ENCODE measurements around the gene DNAJC11. TPM values are rescaled to one million over a fixed set of nuclear protein-coding genes. Genes with fewer than 3 reads are reported as not detected.
A peak's percentile ranks its signal among the peaks of the same experiment; 100 is the strongest.
"Not testable (repeated sequence)": the region's sequence is repeated elsewhere in the genome, so short reads cannot be mapped to it uniquely, and the experiment has no call there.

Gene DNAJC11
- total RNA-seq, 1 experiment from 2014 or later: 93.6 TPM

GRCh38 chr1:6600410-6601048 is 101.1 kb downstream of the DNAJC11 start:
- no peak for DNase-seq (ENCODE audit: low read depth, low spot score)
- in situ Hi-C loops (cut with HindIII; ENCODE audit: low pct_unique_long_range_greater_than_20kb, low sequenced_read_pairs) (no loop called here), intact Hi-C loops (cut with micrococcal nuclease; ENCODE audit: unreplicated experiment) (no loop called here)
- H3K9me3 ChIP-seq (ENCODE audit: control insufficient read depth, insufficient read depth, low read depth, low read length): no peaks in the 10 kb centered on the region
- TSS peak; percentile 68 for BruUV-seq (replicated peaks)
- TF ChIP-seq REST (IDR thresholded peaks at IDR 0.05; ENCODE audit: insufficient read depth in 1 of 2, low read depth in 2 of 2, low read length in 1 of 2) (no peak), TCF7L2 (IDR thresholded peaks at IDR 0.05; ENCODE audit: low read depth, low read length) (no peak)
- no peak for ATAC-seq
- ChIA-PET POLR2A (no interaction called here), CTCF (interaction anchor here (0.5 kb wide), 1 partner anchor 47 kb away, joined by 5 read pairs; no protein-coding TSS in a partner anchor)
- H3K27ac ChIP-seq (ENCODE audit: low read length): peak overlapping the region; percentile 90
- H3K27me3 ChIP-seq (ENCODE audit: control insufficient read depth, insufficient read depth, low read length): no peaks in the 10 kb centered on the region
- peaks cover 27% of the 10 kb centered on the region for H3K4me1 ChIP-seq (ENCODE audit: control insufficient read depth, insufficient read depth, low read length)
- H3K36me3 ChIP-seq (ENCODE audit: control insufficient read depth, insufficient read depth, low read length): no peaks in the 10 kb centered on the region; the same call in 1 of the 2 replicates
- H3K4me3 ChIP-seq (ENCODE audit: low read depth in 2 of 2, low read length in 2 of 2): peak overlapping the region; percentile 61 to 96

GRCh38 chr1:6599991-6600390 is 101.6 kb downstream of the DNAJC11 start:
- ATAC-seq; POLR2A ChIA-PET; CTCF ChIA-PET; H3K27ac ChIP-seq (ENCODE audit: low read length); DNase-seq (ENCODE audit: low read depth, low spot score); intact Hi-C loops (cut with micrococcal nuclease; ENCODE audit: unreplicated experiment); H3K27me3 ChIP-seq (ENCODE audit: control insufficient read depth, insufficient read depth, low read length); in situ Hi-C loops (cut with HindIII; ENCODE audit: low pct_unique_long_range_greater_than_20kb, low sequenced_read_pairs); H3K9me3 ChIP-seq (ENCODE audit: control insufficient read depth, insufficient read depth, low read depth, low read length); H3K36me3 ChIP-seq (ENCODE audit: control insufficient read depth, insufficient read depth, low read length); BruUV-seq (replicated peaks): not testable (repeated sequence)
- Histone ChIP-seq H3K4me1 (ENCODE audit: control insufficient read depth, insufficient read depth, low read length) (peaks cover 27% of the 10 kb centered on the region), H3K4me3 (ENCODE audit: low read depth in 2 of 2, low read length in 2 of 2) (peak overlapping the region; percentile 61 to 96)

- no peak for DNase-seq (ENCODE audit: low read depth, low spot score)
- TF ChIP-seq POLR2AphosphoS5 (IDR thresholded peaks at IDR 0.05; ENCODE audit: low read depth, low read length): no peak
- no peak for TF ChIP-seq REST (IDR thresholded peaks at IDR 0.05; ENCODE audit: insufficient read depth in 1 of 2, low read depth in 2 of 2, low read length in 1 of 2)
- no peak for TF ChIP-seq CTCF (IDR thresholded peaks at IDR 0.05)
- no peak for TF ChIP-seq SIN3A (IDR thresholded peaks at IDR 0.05; ENCODE audit: borderline replicate concordance, insufficient read depth, low read depth, low read length)
- no peak for TF ChIP-seq TCF7L2 (IDR thresholded peaks at IDR 0.05; ENCODE audit: low read depth, low read length)
- Histone ChIP-seq H3K9me3 (ENCODE audit: control insufficient read depth, insufficient read depth, low read depth, low read length) (no peaks in the 10 kb centered on the region), H3K27ac (ENCODE audit: low read length) (no peak overlapping the region), H3K36me3 (ENCODE audit: control insufficient read depth, insufficient read depth, low read length) (no peaks in the 10 kb centered on the region; the same call in 1 of the 2 replicates), H3K4me3 (ENCODE audit: low read depth in 2 of 2, low read length in 2 of 2) (peak overlapping the region in 1 of 2 experiments; percentile 96; a peak in 2 of 4 replicates), H3K4me1 (ENCODE audit: control insufficient read depth, insufficient read depth, low read length) (peaks cover 24% of the 10 kb centered on the region), H3K27me3 (ENCODE audit: control insufficient read depth, insufficient read depth, low read length) (no peaks in the 10 kb centered on the region)
- CTCF ChIA-PET: interaction anchor here (0.6 kb wide), 1 partner anchor 20 kb away, joined by 3 read pairs; the partner anchor contains the start of gene ZBTB48
- in situ Hi-C loops (cut with HindIII; ENCODE audit: low pct_unique_long_range_greater_than_20kb, low sequenced_read_pairs): no loop called here
- no TSS peak for BruUV-seq (replicated peaks)
- POLR2A ChIA-PET: no interaction called here
- no peak for ATAC-seq
- intact Hi-C loops (cut with micrococcal nuclease; ENCODE audit: unreplicated experiment): no loop called here
These were observed 102.3 kb downstream of the DNAJC11 start for GRCh38 chr1:6599141-6599975.

Measured in Panc1 (cell line).